Lung (tissue), 12 donors: ENCODE measurements around the gene SH3PXD2A. TPM values are rescaled to one million over a fixed set of nuclear protein-coding genes. Genes with fewer than 3 reads are reported as not detected.

ENCODE experiments used
- ATAC-seq: fragments of 200-7000 bp; cut with Tn5 transposase; one replicate; pipeline ENCODE4 v1.9.1; 2020; ENCODE audit warnings: moderate number of reproducible peaks; ENCODE audit not compliant: insufficient read depth, low FRiP score
- DNase-seq, 3 donors: peaks; one replicate each; pipeline ENCODE4 v3.0.0-alpha.2; 2013 to 2017
- H3K27ac ChIP-seq, 2 donors: one replicate each; pipeline ENCODE4 v1.5.1; 2013; ENCODE audit warnings: mild to moderate bottlenecking in 2 of 2, moderate library complexity in 2 of 2, control low read depth in 1 of 2, inconsistent platforms in 1 of 2, low read depth in 1 of 2, low read length in 1 of 2
- H3K27me3 ChIP-seq, 3 donors: one replicate each; pipeline ENCODE4 v1.5.1; 2013; ENCODE audit warnings: low read length in 2 of 3; ENCODE audit not compliant: control insufficient read depth in 3 of 3, insufficient read depth in 3 of 3
- H3K36me3 ChIP-seq, 4 donors: one replicate each; pipeline ENCODE4 v1.5.1; 2013; ENCODE audit warnings: low read length in 4 of 4, mild to moderate bottlenecking in 1 of 4, moderate library complexity in 1 of 4; ENCODE audit not compliant: control insufficient read depth in 4 of 4, insufficient read depth in 4 of 4
- H3K4me1 ChIP-seq, 5 donors: one replicate each; pipeline ENCODE4 v1.5.1; 2013; ENCODE audit warnings: low read length in 5 of 5, mild to moderate bottlenecking in 2 of 5, moderate library complexity in 1 of 5; ENCODE audit not compliant: control insufficient read depth in 5 of 5, insufficient read depth in 5 of 5
- H3K4me3 ChIP-seq: one replicate; pipeline ENCODE4 v1.5.1; 2013; ENCODE audit warnings: mild to moderate bottlenecking, control low read depth, moderate library complexity
- H3K9ac ChIP-seq, 2 donors: one replicate each; pipeline ENCODE4 v1.5.1; 2013; ENCODE audit warnings: low read length in 2 of 2, control low read depth in 1 of 2; ENCODE audit not compliant: insufficient read depth in 1 of 2
- H3K9me3 ChIP-seq, 4 donors: one replicate each; pipeline ENCODE4 v1.5.1; 2013; ENCODE audit warnings: low read length in 3 of 4, mild to moderate bottlenecking in 1 of 4, moderate library complexity in 1 of 4; ENCODE audit not compliant: control insufficient read depth in 4 of 4, insufficient read depth in 3 of 4
- WGBS, 2 donors: extraction: QIAGEN DNeasy Blood & Tissue Kit; methylation state at CpG; one replicate each; pipeline ENCODE4 v1.1.7; 2013; 5-methylcytosine and 5-hydroxymethylcytosine counted together
- polyA plus RNA-seq, 2 donors: library from polyadenylated mRNA; stranded (reverse); fragments of 200-250 nt; gene quantifications; one replicate each; pipeline ENCODE4 v1.2.1, GENCODE V29; 2013
- total RNA-seq, 2 donors: library from RNA; depleted of rRNA in 1 of 2; stranded (reverse); fragments of >200 nt in 1 of 2; gene quantifications; one replicate each; pipeline ENCODE4 v1.2.1, GENCODE V29; 2014 to 2021
- TF ChIP-seq, protein P1 (sequence below): IDR thresholded peaks from 2 replicates; pipeline ENCODE4 v1.5.1; 2012; ENCODE audit warnings: mild to moderate bottlenecking; ENCODE audit errors: control extremely low read depth, extremely low read depth
- donor health status: control.
- donor health status: control.
- donor health status: Bipolar disorder and iron deficiency.
- donor health status: healthy.
- donor health status: DM: yes; HTN: yes; CAD: no.

SH3PXD2A gene
- total and polyA plus RNA-seq, 4 donors = 9.9 to 53.2 (median 29.2) TPM

DNA sequence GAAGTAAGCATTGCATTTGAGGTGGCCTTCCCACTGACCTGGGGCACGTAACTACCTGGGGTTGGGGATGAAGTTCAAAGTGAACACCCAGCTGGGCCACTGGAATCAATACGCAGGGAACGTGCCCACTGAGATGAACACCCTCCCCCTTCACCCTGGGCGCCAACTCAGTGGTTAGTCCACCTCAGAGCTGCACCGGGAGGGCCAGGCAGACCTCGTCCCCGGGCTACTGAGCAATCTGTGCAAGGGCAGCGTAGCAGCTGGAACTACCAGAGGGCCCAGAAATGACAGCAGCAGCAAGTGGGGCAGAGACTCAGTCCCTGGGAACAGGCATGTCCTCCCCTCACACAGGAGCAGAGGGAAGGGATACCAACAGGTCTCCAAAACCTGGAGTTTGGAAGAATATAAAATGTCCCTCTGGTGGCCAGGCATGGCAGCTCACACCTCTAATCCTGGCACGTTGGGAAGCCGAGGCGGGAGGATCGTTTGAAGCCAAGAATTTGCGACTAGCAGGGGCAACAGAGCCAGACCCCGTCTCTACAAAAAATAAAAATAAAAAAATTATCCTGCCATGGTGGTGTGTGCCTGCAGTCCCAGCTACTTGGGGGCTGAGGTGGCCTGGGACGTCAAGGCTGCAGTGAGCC is 143.9 kb downstream of the SH3PXD2A start:
- DNase-seq (no peak), ATAC-seq (no peak)
- no peaks in the 10 kb centered on the region for H3K27me3 ChIP-seq
- no peak overlapping the region for H3K9ac ChIP-seq
- peaks cover 0 to 2% (median 0%) of the 10 kb centered on the region in 5 donors for H3K4me1 ChIP-seq
- peaks cover 0 to 7% (median 1%) of the 10 kb centered on the region in 4 donors for H3K36me3 ChIP-seq
- 89 to 93% methylated on average over 15 of the region's 15 CpGs for WGBS, 2 donors
- no peak overlapping the region for H3K27ac ChIP-seq
- H3K9me3 ChIP-seq = no peaks in the 10 kb centered on the region
- no peak overlapping the region for H3K4me3 ChIP-seq
- TF ChIP-seq, protein P1, sequence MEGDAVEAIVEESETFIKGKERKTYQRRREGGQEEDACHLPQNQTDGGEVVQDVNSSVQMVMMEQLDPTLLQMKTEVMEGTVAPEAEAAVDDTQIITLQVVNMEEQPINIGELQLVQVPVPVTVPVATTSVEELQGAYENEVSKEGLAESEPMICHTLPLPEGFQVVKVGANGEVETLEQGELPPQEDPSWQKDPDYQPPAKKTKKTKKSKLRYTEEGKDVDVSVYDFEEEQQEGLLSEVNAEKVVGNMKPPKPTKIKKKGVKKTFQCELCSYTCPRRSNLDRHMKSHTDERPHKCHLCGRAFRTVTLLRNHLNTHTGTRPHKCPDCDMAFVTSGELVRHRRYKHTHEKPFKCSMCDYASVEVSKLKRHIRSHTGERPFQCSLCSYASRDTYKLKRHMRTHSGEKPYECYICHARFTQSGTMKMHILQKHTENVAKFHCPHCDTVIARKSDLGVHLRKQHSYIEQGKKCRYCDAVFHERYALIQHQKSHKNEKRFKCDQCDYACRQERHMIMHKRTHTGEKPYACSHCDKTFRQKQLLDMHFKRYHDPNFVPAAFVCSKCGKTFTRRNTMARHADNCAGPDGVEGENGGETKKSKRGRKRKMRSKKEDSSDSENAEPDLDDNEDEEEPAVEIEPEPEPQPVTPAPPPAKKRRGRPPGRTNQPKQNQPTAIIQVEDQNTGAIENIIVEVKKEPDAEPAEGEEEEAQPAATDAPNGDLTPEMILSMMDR = no peak

DNA sequence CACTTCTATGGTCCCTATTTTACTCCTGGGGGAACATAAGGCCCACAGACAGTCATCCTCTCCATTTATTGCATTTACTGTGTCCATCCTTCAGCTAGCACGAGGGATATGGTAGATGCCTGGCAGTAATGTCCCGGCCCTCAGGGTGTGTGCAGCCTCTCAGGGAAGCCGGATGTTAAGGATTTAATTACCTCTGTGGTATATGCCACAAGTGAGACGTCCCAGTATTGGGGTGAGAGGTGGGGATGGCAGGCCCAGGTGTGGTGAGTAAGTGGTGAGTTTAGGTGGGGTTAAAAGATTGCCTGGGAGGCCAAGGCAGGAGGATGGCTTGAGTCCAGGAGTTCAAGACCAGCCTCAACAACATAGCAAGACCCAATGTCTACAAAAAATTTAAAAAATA is 144.9 kb downstream of the SH3PXD2A start:
- DNase-seq = no peak
- Histone ChIP-seq H3K9ac (no peak overlapping the region), H3K9me3 (no peaks in the 10 kb centered on the region), H3K36me3 (peaks cover 0 to 8% (median 1%) of the 10 kb centered on the region in 4 donors), H3K27me3 (no peaks in the 10 kb centered on the region), H3K27ac (no peak overlapping the region), H3K4me3 (no peak overlapping the region), H3K4me1 (no peaks in the 10 kb centered on the region)
- no peak for ATAC-seq
- WGBS, 2 donors = 86 to 95% methylated on average over 4 of the region's 4 CpGs
- TF ChIP-seq, protein P1 = no peak

DNA sequence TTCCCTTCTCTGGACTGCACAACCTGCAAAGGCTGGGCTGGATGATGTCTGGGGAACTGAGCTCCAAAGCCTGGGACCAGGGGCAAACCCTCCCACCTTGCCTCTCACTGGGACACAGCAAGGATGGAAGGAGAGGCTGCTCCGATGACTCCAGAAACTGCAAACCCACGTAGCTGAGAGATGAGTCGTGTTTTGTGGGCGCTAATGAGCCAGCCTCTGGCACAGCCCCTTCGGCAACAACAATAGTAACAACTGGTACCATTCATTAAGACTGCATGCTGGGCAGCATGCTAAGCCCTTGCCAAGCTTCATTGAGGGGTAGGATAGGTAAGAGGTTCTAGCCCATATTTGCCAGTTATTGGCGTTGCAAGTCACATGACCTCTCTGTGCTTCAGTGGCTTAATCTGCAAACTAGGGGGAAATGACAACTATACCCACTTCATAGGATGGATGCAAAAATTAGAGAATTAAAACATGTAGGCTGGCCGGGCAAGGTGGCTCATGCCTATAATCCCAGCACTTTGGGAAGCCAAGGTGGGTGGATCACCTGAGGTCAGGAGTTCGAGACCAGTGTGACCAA is 145.9 kb downstream of the SH3PXD2A start:
- H3K9me3 ChIP-seq = no peaks in the 10 kb centered on the region
- no peak overlapping the region for H3K27ac ChIP-seq
- H3K4me1 ChIP-seq = no peaks in the 10 kb centered on the region
- 83 to 88% methylated on average over 8 of the region's 8 CpGs for WGBS, 2 donors
- H3K9ac ChIP-seq = no peak overlapping the region
- DNase-seq (no peak), ATAC-seq (no peak)
- no peaks in the 10 kb centered on the region for H3K27me3 ChIP-seq
- H3K36me3 ChIP-seq = peaks cover 0 to 11% (median 0%) of the 10 kb centered on the region in 4 donors
- H3K4me3 ChIP-seq = no peak overlapping the region
- TF ChIP-seq, protein P1 = no peak
